COLO668 (cell line): ENCODE results near the gene SEMA4A.

Source experiments
- DNase-seq: peaks from one replicate; lab custom pipeline; 2025; ENCODE audit not compliant: unreplicated experiment; lab: John Stamatoyannopoulos, UW

The SEMA4A gene

GRCh38 chr1:156226782-156227181 is 73.4 kb downstream of the SEMA4A start:
- DNase-seq = no peak
